Liver (tissue), 9 donors: Measurements from ENCODE around the gene NRAS. TPM values are rescaled to one million over a fixed set of nuclear protein-coding genes. Genes with fewer than 3 reads are reported as not detected.

ENCODE experiments used
- DNase-seq: peaks from one replicate; pipeline ENCODE4 v3.0.0-alpha.2; 2017; ENCODE audit warnings: low spot score
- H3K27ac ChIP-seq, 2 donors: one replicate each; pipeline ENCODE4 v1.7.0; 2013; ENCODE audit warnings: inconsistent platforms in 2 of 2, low read length in 2 of 2, control low read depth in 1 of 2, low read depth in 1 of 2, mild to moderate bottlenecking in 1 of 2
- H3K27me3 ChIP-seq, 4 donors: one replicate each; pipeline versions ENCODE4 v1.6.1 to v1.7.0; 2013; ENCODE audit warnings: low read length in 3 of 4, inconsistent platforms in 1 of 4, mild to moderate bottlenecking in 1 of 4, moderate library complexity in 1 of 4; ENCODE audit not compliant: control insufficient read depth in 4 of 4, insufficient read depth in 4 of 4
- H3K36me3 ChIP-seq, 4 donors: one replicate each; pipeline versions ENCODE4 v1.6.1 to v1.7.0; 2013; ENCODE audit warnings: low read length in 3 of 4, mild to moderate bottlenecking in 3 of 4, low read depth in 1 of 4, moderate library complexity in 1 of 4; ENCODE audit not compliant: control insufficient read depth in 4 of 4, insufficient read depth in 3 of 4
- H3K4me1 ChIP-seq, 4 donors: one replicate each; pipeline versions ENCODE4 v1.6.1 to v1.7.0; 2013; ENCODE audit warnings: low read length in 3 of 4, mild to moderate bottlenecking in 3 of 4, moderate library complexity in 1 of 4; ENCODE audit not compliant: control insufficient read depth in 4 of 4, insufficient read depth in 4 of 4
- H3K4me3 ChIP-seq, 3 donors: one replicate each; pipeline versions ENCODE4 v1.6.1 to v1.7.0; 2013; ENCODE audit warnings: low read length in 3 of 3, control low read depth in 1 of 3, low read depth in 1 of 3, mild to moderate bottlenecking in 1 of 3
- H3K9ac ChIP-seq, 2 donors: one replicate each; pipeline ENCODE4 v1.7.0; 2013; ENCODE audit warnings: low read length in 2 of 2, mild to moderate bottlenecking in 2 of 2, moderate library complexity in 2 of 2, control low read depth in 1 of 2, low read depth in 1 of 2
- H3K9me3 ChIP-seq, 4 donors: one replicate each; pipeline versions ENCODE4 v1.6.1 to v1.7.0; 2013; ENCODE audit warnings: low read length in 3 of 4; ENCODE audit not compliant: control insufficient read depth in 4 of 4
- ATF3 ChIP-seq: IDR thresholded peaks from 2 replicates; pipeline ENCODE4 v1.6.1; 2016; ENCODE audit warnings: antibody characterized with exemption
- CTCF ChIP-seq: fragments of 150-350 bp; IDR thresholded peaks from 2 replicates; pipeline ENCODE4 v1.5.1; 2017; ENCODE audit warnings: improper control_type of control experiment, low read depth, low read length; ENCODE audit not compliant: missing input control
- EGR1 ChIP-seq, 2 donors: IDR thresholded peaks; 2 replicates each; pipeline ENCODE4 v1.6.1; 2016 to 2018; ENCODE audit warnings: antibody characterized with exemption in 2 of 2, low read depth in 2 of 2
- FOXA2 ChIP-seq: IDR thresholded peaks from 2 replicates; pipeline ENCODE4 v1.6.1; 2016; ENCODE audit warnings: antibody characterized with exemption
- GABPA ChIP-seq, 2 donors: IDR thresholded peaks in 1 of 2; conservative IDR thresholded peaks in 1 of 2; 2 replicates each; pipeline ENCODE4 v1.6.1; 2016; ENCODE audit warnings: antibody characterized with exemption in 2 of 2, mild to moderate bottlenecking in 1 of 2, moderate library complexity in 1 of 2
- HNF4A ChIP-seq, 2 donors: conservative IDR thresholded peaks; 2 replicates each; pipeline ENCODE4 v1.6.1; 2016; ENCODE audit warnings: antibody characterized with exemption in 2 of 2, mild to moderate bottlenecking in 2 of 2
- HNF4G ChIP-seq: IDR thresholded peaks from 2 replicates; pipeline ENCODE4 v1.6.1; 2016; ENCODE audit warnings: antibody characterized with exemption
- MAX ChIP-seq: IDR thresholded peaks from 2 replicates; pipeline ENCODE4 v1.6.1; 2016; ENCODE audit warnings: antibody characterized with exemption
- NR2F2 ChIP-seq: IDR thresholded peaks from 2 replicates; pipeline ENCODE4 v1.6.1; 2016; ENCODE audit warnings: antibody characterized with exemption
- RAD21 ChIP-seq, 2 donors: IDR thresholded peaks; 2 replicates each; pipeline ENCODE4 v1.6.1; 2016; ENCODE audit warnings: antibody characterized with exemption in 2 of 2, mild to moderate bottlenecking in 2 of 2
- REST ChIP-seq: IDR thresholded peaks from 2 replicates; pipeline ENCODE4 v1.6.1; 2016; ENCODE audit warnings: antibody characterized with exemption, mild to moderate bottlenecking
- RXRA ChIP-seq, 2 donors: IDR thresholded peaks; 2 replicates each; pipeline ENCODE4 v1.6.1; 2017 to 2018; ENCODE audit warnings: antibody characterized with exemption in 2 of 2, mild to moderate bottlenecking in 1 of 2
- YY1 ChIP-seq: IDR thresholded peaks from 2 replicates; pipeline ENCODE4 v1.6.1; 2016; ENCODE audit warnings: antibody characterized with exemption, mild to moderate bottlenecking
- WGBS: extraction: QIAGEN DNeasy Blood & Tissue Kit; methylation state at CpG from one replicate; pipeline ENCODE4 v1.1.7; 2013; 5-methylcytosine and 5-hydroxymethylcytosine counted together
- polyA plus RNA-seq, 2 donors: library from polyadenylated mRNA; stranded (reverse) in 1 of 2; unstranded in 1 of 2; fragments of 200-250 nt in 1 of 2; fragments of >200 nt in 1 of 2; fragmentation: Nextera tagmentation in 1 of 2; extraction: Ambion mirVana in 1 of 2; gene quantifications; one replicate each; pipeline versions ENCODE4 v1.2.1 to v1.2.3, GENCODE V29; 2013 to 2015
- total RNA-seq, 2 donors: library from RNA; depleted of rRNA; stranded (reverse); fragments of >200 nt; gene quantifications; one replicate each; pipeline ENCODE4 v1.2.3, GENCODE V29; 2014
- donor health status: healthy.
- donor health status: healthy.
- donor health status: healthy.
- donor health status: healthy.
- donor health status: healthy.

Gene NRAS
- total and polyA plus RNA-seq, 4 donors, result 6.7 to 36.0 (median 13.4) TPM

GRCh38 chr1:114671939-114672275 lies 44.7 kb downstream of the NRAS start:
- 86% methylated on average over 7 of the region's 7 CpGs for WGBS
- H3K9me3 ChIP-seq, result no peaks in the 10 kb centered on the region
- DNase-seq, result no peak
- no peaks in the 10 kb centered on the region for H3K36me3 ChIP-seq
- no peak overlapping the region for H3K27ac ChIP-seq
- peaks cover 1 to 11% (median 9%) of the 10 kb centered on the region in 4 donors for H3K4me1 ChIP-seq
- no peaks in the 10 kb centered on the region for H3K27me3 ChIP-seq
- H3K4me3 ChIP-seq, result no peak overlapping the region
- TF ChIP-seq NR2F2 (no peak), EGR1 (IDR thresholded peaks at IDR 0.05; ENCODE audit: low read depth in 2 of 2) (no peak), RXRA (IDR thresholded peaks at IDR 0.05) (no peak), MAX (no peak), RAD21 (IDR thresholded peaks at IDR 0.05) (no peak), YY1 (no peak), GABPA (IDR thresholded peaks at IDR 0.05 in 1 of 2, conservative IDR thresholded peaks at IDR 0.05 in 1 of 2) (no peak), HNF4G (no peak), ATF3 (no peak), FOXA2 (no peak)
- no peak overlapping the region for H3K9ac ChIP-seq

GRCh38 chr1:114671011-114671938 lies 45.3 kb downstream of the NRAS start:
- H3K36me3 ChIP-seq, result no peaks in the 10 kb centered on the region
- no peak overlapping the region for H3K9ac ChIP-seq
- H3K4me1 ChIP-seq, result peaks cover 1 to 11% (median 9%) of the 10 kb centered on the region in 4 donors
- DNase-seq, result no peak
- no peak overlapping the region for H3K27ac ChIP-seq
- peak; percentile 23 for TF ChIP-seq CTCF
- TF ChIP-seq MAX, result no peak
- no peak for TF ChIP-seq GABPA (IDR thresholded peaks at IDR 0.05 in 1 of 2, conservative IDR thresholded peaks at IDR 0.05 in 1 of 2)
- peak; percentile 65 to 73 for TF ChIP-seq RAD21 (IDR thresholded peaks at IDR 0.05)
- no peak for TF ChIP-seq REST
- no peak for TF ChIP-seq HNF4A (conservative IDR thresholded peaks at IDR 0.05)
- H3K9me3 ChIP-seq, result no peaks in the 10 kb centered on the region
- H3K27me3 ChIP-seq, result no peaks in the 10 kb centered on the region
- H3K4me3 ChIP-seq, result no peak overlapping the region
- WGBS, result 65% methylated on average over 9 of the region's 9 CpGs
